ENCODE data around the gene ENPEP. TPM values are rescaled to one million over a fixed set of nuclear protein-coding genes. Genes with fewer than 3 reads are reported as not detected.

Gene ENPEP
- total and polyA plus RNA-seq, 8 donors: 7.3 to 44.7 (median 37.1) TPM

- H3K4me1 ChIP-seq: no peaks in the 10 kb centered on the region
- no peak overlapping the region for H3K27ac ChIP-seq
- no peak overlapping the region for H3K4me3 ChIP-seq
- no peaks in the 10 kb centered on the region for H3K27me3 ChIP-seq
- no peaks in the 10 kb centered on the region for H3K9me3 ChIP-seq
- no peak for TF ChIP-seq CTCF (IDR thresholded peaks at IDR 0.05)
- no peak for DNase-seq
- no peaks in the 10 kb centered on the region for H3K36me3 ChIP-seq
- ATAC-seq: no peak
- intact Hi-C loops (cut with DNase I): no loop called here
These were observed 111.8 kb downstream of the ENPEP start for GRCh38 chr4:110587666-110588285.

GRCh38 chr4:110589297-110589696, 113.3 kb downstream of the ENPEP start:
- Histone ChIP-seq H3K9me3 (no peaks in the 10 kb centered on the region), H3K27ac (no peak overlapping the region), H3K36me3 (no peaks in the 10 kb centered on the region), H3K27me3 (no peaks in the 10 kb centered on the region), H3K4me1 (no peaks in the 10 kb centered on the region), H3K4me3 (no peak overlapping the region)
- intact Hi-C loops (cut with DNase I): no loop called here
- ATAC-seq (no peak), DNase-seq (no peak)
- no peak for TF ChIP-seq CTCF (IDR thresholded peaks at IDR 0.05)

GRCh38 chr4:110595583-110595982, 119.6 kb downstream of the ENPEP start:
- H3K36me3 ChIP-seq: no peaks in the 10 kb centered on the region
- no peak for DNase-seq
- no peaks in the 10 kb centered on the region for H3K4me1 ChIP-seq
- ATAC-seq: no peak
- intact Hi-C loops (cut with DNase I): no loop called here
- H3K4me3 ChIP-seq: no peak overlapping the region
- no peak for TF ChIP-seq CTCF (IDR thresholded peaks at IDR 0.05)
- peaks cover 0 to 16% of the 10 kb centered on the region in 2 donors for H3K27me3 ChIP-seq
- H3K27ac ChIP-seq: no peak overlapping the region
- peaks cover 0 to 16% of the 10 kb centered on the region in 2 donors for H3K9me3 ChIP-seq

DNA sequence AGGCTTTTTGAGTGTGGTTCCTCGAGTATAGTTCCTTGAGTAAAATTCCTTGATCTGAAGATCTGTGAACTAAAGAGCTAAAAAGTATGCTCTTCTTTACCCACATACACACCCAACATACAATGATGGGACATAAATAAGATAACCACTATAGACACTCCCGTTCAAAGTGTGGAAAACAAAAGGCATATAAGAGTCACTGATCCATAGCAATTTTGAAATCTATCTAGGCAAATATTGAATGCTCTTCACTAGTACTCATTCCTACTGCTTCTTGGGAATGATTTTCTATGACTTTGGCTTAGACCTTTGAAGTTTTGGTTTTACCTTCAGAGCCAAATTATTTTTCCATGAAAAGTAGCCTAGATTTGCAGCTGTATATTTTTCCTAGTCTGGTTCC, 120.5 kb downstream of the ENPEP start:
- no peaks in the 10 kb centered on the region for H3K4me1 ChIP-seq
- no peak overlapping the region for H3K4me3 ChIP-seq
- DNase-seq (no peak), ATAC-seq (no peak)
- no peak for TF ChIP-seq CTCF (IDR thresholded peaks at IDR 0.05)
- no peaks in the 10 kb centered on the region for H3K36me3 ChIP-seq
- no peak overlapping the region for H3K27ac ChIP-seq
- H3K9me3 ChIP-seq: peaks cover 0 to 16% of the 10 kb centered on the region in 2 donors
- H3K27me3 ChIP-seq: peaks cover 0 to 21% of the 10 kb centered on the region in 2 donors
- intact Hi-C loops (cut with DNase I): no loop called here

- H3K9me3 ChIP-seq: peaks cover 0 to 16% of the 10 kb centered on the region in 2 donors
- H3K36me3 ChIP-seq: no peaks in the 10 kb centered on the region
- ATAC-seq (no peak), DNase-seq (no peak)
- intact Hi-C loops (cut with DNase I): no loop called here
- no peak overlapping the region for H3K27ac ChIP-seq
- TF ChIP-seq CTCF (IDR thresholded peaks at IDR 0.05): no peak
- H3K4me1 ChIP-seq: no peaks in the 10 kb centered on the region
- H3K27me3 ChIP-seq: peaks cover 0 to 21% of the 10 kb centered on the region in 2 donors
- H3K4me3 ChIP-seq: no peak overlapping the region
These were observed 121.6 kb downstream of the ENPEP start for GRCh38 chr4:110597582-110597981.
